NOMO-1 treated with DMSO at 0.1 percent for 48 hours (cell line): ENCODE data around the gene CDC25A.

Experiments
- DNase-seq: peaks from one replicate; lab custom pipeline; 2025; ENCODE audit not compliant: unreplicated experiment; lab: John Stamatoyannopoulos, UW

The CDC25A gene

DNA sequence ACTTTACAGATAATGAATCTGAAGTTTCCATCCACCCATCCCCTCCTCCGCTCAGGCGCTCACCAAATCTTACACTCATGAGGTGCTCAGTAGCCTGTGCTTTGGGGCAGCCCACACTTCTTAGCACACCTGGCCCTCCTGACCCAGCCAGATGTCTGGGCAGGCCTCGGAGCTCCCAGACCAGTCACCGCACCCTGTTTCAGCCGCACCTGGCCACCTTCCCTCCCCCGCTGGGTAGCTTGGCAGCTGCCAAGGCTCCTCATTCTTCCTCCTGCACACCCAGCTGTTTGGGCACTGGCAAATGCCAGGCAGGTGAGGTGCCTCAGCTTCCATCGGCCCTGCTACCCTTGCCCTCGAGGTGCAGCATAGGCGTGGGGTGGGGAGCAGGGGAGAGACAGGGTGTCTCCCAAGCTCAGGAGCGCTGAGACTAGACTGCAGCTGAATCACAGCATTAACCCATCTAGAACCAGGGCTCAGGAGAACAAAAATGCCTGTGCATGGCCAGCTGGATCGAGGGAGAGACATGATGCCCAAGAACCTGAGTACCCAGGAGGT is 45.8 kb downstream of the CDC25A start:
- DNase-seq, result no peak

DNA sequence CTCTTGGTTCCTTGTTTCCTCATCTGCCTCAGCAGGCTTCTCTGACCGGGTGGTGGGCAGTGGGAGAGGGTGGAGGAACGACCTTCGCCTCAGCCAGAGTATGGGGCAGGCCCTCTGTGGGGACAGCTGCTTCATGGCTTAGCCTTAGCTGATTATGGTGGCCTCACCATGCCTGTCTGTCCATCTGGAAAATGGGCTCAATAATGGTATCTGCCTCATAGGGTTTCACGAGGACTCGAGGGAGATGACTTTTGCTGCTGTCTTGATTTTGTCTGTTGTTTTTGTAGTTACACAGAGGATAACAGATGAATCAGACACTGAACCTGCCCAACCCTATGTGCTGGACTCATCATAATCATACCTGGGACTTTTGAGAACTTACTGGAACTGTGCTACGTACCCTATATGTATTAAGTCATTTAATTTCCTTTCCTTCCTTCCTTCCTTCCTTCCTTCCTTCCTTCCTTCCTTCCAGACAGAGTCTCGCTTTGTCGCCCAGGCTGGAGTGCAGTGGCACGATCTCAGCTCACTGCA is 46.5 kb downstream of the CDC25A start:
- no peak for DNase-seq

DNA sequence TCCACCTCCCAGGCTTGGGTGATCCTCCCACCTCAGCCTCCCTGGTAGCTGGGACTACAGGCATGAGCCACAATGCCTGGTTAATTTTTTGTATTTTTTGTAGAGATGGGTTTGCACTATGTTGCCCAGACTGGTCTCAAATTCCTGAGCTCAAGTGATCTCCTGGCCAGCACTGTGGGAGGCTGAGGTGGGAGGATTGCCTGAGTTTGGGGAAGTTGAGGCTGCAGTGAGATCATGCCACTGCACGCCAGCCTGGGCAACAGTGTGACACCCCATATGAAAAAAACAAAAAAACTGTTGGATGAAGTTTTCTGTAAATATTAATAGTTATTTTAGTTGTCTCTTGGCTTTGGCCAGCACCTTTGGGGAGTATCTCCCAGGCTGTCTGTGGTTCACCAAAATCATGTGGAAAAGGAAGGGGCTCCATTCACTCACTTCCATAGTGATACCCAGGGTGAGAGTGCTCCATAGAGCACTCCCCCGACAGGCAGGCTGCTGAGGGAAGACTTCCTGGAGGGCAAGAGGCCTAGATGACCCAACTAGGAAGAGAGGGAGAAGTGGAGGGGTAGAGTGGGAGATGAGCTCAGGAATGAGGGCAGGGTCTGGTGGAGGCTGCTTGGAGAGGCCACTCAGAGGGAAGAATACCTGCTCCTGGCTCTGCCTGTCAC is 47.1 kb downstream of the CDC25A start:
- DNase-seq, result no peak

DNA sequence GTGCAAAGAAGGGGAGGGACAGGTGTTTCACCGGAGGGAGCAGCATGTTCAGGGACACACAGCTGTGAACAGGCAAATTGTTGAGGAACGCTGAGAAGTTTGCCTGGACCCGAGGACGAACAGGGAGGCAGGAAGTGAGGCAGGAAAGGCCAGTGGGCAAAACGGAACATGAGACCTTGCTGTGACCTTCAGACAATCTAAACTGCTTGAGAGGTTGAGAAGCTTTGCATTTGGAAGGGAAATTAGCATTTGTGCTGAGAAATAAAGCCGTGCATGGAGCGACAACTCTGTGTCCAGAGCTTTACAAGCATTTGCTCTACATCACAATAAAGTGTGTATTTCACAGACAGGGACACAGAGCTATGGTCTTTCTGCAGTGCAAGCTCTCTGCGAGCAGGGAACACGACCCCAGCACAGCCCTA is 47.9 kb downstream of the CDC25A start:
- DNase-seq, result no peak

DNA sequence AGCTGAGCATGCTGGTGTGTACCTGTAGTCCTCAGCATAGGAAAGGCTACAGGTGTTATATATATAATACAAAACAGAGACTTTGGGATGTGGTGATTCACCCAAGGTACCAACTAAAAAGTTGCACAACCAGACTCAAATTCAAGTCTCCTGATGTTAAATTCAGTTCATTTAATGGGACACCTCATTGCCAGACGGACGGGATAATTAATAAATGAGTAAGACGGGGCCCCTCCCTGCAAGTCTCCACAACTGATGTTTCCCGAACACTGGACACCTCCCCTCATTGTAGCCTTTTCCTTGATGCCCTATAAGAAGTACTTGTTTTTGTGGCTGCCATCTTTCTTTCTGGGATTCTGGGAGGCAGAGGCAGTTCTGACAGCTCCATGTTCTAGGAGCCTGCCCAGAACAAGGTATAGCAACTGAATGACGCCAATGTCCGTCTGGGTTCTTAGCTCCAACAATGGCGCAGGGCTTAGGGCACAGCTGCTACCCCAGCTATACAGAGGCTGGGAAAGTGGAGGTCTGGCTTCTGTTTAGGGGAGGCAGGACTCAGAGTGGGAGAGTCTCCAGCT is 50.7 kb downstream of the CDC25A start:
- DNase-seq, result no peak

DNA sequence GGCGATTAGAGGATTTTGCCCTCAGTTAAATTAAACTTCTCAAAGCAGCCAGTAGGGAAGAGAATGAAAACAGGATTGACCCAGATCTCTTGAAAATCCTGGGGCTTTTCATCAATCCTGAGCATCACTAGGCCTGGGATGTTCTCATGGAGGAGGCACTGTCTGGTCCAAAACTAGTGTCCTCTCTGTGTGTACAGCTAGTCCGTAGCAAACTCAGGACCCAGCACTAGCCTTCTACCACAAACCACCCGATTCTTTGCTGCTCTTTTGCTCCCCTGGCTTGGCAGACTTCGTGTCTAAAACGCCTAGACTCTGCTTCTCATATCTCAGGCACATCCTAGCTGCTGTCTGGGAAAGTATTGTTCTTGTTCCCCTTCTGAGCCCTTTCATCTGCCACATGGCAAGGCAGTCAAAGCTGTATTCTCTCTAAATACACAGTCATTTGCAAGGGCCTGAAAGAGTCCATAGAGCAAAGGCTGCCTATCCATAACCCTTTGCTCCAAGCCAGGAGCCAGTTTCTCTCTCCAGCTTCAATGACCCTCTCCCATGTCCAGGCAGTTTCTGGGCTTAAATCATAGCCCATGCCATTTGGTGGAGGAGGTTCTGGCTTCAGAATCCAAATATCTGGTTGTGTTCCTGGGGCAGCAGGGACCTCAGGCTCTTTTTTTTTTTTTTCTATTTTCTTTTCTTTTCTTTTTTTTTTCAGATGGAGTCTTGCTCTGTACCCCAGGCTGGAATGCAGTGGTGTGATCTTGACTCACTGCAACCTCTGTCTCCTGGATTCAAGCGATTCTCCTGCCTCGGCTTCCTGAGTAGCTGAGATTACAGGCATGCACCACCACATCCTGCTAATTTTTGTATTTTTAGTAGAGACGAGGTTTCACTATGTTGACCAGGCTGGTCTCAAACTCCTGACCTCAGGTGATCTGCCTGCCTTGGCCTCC is 52.4 kb downstream of the CDC25A start:
- no peak for DNase-seq

DNA sequence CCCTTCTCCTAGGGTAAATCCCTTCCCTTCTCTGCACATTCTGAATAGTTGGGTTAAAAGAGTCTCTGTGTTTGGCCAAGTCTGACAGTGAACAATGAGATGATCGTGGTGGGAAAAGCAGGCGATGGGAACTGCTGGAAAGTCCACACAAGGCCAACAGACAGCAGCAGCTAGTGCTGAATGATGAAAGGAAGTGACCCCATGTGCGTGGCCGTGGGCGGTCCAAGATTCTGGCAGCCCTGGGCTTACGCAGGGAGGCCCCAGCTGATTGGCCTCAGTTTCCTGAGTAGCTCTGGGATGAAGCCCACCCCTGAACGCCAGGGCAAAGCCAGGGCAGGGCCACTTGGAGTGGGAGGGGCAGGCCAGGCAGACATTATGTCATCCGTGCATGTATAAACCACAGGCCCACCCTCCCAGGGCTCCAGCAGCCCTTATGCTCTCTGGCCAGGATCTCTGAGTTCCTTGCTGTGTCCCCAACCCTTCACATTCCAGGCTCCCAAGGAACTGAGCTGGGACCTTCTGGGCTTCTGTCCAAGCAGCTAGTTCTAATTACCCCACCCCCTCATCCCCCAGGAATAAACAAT is 57.8 kb downstream of the CDC25A start:
- no peak for DNase-seq

DNA sequence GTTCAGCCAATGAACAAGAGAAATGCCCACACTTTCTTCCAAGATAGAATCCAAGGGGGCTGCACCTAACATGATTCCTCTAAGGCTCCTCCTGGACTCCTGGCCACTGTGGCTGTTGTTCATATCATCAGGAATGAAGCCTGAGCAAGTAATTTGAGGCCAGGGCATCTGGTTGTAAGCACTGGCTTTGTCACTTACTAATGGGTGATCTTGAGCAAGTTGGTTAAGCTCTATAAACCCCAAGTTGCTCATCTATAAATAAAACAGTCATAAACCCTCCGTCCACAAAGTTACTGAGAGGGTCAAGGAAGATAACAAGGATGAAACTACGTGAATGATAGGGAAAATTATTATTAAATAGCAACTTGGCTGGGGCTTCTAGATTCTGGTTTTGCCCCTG is 58.3 kb downstream of the CDC25A start:
- no peak for DNase-seq

DNA sequence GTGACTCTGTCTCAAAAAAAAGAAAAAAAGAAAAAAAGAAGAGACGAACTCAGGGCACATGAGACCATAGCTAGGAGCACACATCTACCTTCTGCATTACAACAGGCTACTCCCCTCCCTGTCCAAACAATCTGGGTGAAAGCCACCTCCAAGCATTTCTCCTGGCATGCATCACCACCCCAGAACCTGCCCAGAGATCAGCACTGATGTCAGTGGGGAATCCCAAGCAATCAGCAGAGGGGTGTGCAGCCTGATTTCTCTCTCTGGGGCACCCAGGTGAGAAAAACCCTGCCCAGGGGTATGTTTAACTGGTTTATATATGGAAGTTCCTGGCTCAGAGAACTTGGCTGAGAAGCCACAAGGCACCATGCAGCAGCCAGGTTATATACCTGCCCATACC is 59.4 kb downstream of the CDC25A start:
- DNase-seq, result no peak

DNA sequence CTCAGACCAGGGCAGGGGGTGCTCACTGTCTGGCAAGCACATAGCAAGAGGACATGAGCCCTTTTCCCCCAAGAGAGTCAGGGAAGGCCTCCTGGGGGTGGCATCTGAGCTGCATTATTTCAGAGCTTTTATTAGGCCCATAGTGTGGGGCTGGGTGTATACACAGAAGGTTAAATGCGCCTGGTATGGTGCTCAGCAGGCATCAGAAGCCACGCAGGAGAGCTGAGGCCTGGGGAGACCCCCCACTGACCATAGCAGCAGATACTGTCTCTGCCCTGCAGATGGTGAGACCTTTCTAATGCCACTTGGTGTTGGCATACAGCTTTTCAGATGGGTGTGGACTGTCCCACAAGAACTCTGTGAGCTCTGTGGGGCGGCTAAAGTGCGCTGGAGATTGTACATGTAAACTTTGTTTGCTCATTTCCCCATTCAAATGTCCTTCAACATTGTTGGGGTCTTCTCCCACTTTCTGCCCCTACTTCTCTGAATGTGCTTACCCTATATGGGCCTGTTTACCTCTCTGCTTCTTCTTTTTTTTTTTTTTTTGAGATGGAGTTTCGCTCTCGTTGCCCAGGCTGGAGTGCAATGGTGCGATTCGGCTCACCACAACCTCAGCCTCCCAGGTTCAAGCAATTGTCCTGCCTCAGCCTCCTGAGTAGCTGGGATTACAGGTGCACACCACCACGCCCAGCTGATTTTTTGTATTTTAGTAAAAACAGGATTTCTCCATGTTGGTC is 62.2 kb downstream of the CDC25A start:
- DNase-seq, result no peak

DNA sequence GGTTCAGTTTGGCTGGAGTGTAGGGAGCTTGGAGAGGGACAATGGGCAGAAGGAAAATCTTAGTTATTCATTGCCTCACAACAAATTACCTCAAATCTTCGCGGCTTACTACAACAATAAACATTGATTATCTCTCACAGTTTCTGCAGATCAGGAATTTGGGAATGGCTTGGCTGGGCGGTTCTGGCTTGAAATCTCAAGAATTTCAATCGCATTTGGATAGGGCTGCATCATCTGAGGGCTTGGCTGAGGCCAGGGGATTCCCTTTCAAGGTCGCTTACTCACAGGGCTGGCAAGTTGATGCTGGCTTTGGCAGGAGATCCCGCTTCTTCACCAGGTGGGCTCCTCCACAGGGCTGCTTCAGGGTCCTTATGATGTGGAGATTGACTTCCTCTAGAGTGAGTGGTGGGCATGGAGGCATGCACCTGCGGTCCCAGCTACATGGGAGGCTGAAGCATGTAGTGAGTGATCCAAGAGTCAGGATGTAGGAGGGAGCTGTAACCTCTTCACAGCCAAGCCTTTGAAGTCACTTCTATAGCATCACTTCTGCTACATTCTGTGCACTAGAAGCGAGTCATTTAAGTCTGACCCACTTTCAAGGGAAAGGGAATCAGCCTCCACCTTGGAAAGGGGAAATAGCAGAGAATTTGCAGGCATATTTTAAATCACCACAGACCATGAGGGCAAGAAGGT is 63.1 kb downstream of the CDC25A start:
- DNase-seq, result no peak

DNA sequence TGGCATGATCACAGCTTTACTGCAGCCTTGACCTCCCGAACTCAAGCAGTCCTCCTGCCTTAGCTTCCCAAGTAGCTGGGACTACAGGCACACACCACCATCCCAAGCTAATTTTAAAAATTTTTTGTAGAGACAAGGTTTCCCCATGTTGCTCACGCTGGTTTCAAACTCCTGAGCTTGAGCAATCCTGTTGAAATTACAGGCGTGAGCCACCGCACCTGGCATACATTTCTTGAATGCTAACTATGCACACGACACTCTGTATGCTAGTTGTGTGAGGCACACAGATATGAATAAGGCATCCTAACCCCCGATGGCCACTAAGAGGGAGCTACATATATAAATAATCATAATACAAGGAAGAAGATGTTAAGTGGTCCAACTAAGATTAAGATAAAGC is 64.9 kb downstream of the CDC25A start:
- DNase-seq, result no peak

DNA sequence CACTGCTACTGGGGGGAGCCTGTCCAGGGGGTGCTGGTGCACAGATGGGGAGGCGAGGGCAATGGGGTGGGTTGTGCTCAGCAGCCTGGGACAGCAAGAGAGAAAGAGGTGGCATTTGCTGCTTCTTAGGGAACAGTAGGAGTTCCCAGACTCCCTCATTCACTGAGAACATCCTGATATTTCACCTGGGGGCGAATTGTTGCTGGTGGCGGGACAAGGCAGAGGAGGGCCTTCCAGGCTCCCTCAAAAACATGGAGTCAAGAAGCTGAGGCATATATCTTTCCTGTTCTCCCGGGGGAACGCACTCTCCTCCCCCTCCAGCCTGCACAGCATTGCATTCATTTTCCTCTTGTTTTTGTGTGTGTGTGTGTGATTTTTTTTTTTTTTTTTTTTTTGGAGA is 65.7 kb downstream of the CDC25A start:
- DNase-seq, result no peak

DNA sequence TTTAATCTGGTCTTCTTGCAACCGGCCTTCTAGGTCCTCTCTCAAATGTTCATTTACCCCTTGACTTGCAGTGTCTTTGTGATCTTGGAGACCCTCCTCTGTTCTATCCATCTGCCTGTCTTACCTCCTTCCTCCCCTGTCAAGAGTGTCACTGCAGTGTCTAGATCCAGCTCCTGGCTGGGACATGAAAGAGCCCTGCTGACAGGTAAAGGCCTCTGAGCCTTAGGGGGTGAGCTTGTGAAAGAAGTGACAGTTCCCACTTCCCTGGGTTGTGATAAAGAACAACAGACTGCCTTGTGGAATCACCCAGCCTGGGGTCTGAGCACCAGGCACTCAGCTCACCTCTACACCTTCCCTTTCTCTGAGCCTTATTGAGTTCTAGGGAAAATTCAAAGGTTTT is 68.0 kb downstream of the CDC25A start:
- no peak for DNase-seq

DNA sequence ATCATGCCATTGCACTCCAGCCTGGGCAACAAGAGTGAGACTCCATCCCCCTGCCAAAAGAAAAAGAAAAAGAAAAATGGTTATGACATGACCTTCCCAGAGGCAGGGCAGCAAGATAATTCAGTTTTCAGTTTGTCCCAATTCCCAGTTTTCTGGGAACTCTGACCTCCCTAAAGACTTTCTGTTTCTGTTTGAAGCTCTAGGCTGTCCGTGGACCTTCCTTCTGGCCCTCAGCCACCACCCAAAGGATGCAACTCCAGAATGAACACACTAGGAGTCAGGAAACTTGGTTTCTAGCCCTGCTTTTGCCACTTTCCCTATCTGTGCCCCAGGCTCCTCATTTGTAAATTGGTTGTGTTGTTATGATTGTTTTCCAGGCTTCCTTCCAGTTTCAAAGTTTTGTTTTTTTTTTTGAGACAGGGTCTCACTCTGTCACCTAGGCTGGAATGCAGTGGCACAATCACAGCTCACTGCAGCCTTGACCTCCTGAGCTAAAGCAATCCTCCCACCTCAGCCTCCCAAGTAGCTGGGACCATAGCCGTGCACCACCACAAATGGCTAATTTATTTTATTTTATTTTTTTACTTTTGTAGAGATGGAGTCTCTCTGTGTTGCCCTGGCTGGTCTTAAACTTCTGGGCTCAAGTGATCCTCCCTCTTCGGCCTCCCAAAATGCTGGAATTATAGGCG is 68.6 kb downstream of the CDC25A start:
- DNase-seq, result no peak

DNA sequence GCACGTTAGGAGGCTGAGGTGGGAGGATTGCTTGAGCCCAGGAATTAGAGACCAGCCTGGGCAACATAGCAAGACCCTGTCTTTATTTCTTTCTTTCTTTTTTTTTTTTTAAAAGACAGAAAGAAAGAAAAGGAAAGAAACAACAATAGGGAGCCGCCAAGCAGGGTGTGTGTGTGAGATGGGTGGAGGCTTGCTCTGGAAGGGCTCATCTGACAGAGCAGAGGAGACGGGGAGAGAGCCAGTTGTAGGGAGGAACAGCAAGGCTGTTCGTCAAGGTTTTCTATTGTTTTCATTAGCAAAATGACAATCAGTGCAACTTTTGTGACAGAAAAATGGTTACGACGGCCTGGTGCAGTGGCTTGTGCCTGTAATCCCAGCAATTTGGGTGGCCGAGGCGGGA is 69.3 kb downstream of the CDC25A start:
- no peak for DNase-seq

DNA sequence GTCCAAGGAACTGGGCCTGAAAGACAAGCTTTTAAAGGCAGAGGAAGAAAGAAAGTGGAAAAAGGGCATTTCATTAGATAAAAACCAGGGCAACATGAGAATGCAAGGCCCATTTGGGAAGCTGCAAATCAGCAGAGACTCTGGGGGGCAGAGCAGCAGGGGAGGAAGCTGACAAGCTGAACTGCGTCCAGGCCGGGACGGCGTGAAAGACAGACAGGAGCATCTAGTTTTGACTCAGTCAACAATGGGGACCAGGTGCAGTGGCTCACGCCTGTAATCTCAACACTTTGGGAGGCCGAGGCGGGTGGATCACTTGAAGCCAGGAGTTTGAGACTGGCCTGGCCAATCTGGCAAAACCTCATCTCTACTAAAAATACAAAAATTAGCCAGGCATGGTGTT is 69.9 kb downstream of the CDC25A start:
- no peak for DNase-seq

DNA sequence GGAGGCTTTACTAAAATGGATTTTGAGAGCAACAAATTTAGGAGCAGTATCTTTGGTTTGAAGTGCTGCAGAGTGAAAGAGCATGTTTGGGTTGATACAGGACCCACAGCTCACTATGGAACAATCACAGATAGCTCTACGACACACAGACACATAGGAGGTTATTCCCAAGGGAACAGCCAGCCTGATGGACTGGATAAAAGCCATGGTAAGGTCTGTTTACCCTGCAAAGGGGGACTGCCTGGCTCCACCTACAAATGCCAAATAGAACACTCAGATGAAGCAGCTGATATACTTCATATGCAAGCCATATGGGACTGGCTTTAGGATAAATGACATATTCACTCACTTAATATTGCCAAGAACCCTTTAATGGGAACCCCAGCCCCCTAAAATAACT is 75.4 kb downstream of the CDC25A start:
- no peak for DNase-seq

DNA sequence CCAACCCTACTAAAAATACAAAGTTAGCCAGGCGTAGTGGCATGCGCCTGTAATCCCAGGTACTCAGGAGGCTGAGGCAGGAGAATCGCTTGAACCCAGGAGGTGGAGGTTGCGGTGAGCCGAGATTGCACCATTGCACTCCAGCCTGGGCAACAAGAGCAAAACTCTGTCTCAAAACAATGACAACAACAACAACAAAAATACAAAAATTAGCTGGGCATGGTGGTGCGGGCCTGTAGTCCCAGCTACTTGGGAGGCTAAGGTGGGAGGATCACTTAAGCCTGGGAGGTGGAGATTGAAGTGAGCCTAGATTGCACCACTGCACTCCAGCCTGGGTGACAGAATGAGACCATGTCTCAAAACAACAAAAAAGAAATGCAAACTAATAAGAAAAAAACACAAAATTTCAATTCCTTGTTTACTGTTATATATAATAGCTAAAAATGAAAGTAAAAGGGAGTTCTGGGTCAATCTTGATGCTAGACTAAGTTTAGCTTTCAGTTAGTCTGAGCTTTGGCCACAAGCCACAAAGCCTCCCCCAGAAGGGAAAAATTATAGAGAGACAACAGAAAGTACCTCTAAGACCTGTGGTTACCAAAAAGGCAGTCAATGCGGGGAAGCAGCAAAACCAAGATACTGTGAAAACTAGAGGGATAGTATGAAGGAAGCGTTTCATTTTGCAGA is 76.0 kb downstream of the CDC25A start:
- DNase-seq, result peak; percentile 6
